H9 (cell line): ENCODE data around the gene ZNF175. TPM values are rescaled to one million over a fixed set of nuclear protein-coding genes. Genes with fewer than 3 reads are reported as not detected.

Source experiments
- DNase-seq: peaks from one replicate; pipeline ENCODE4 v3.0.0-alpha.2; 2017
- H2AFZ ChIP-seq: one replicate; pipeline ENCODE4 v1.6.1; 2013; ENCODE audit warnings: mild to moderate bottlenecking, low read length, control low read depth, moderate library complexity
- H2AK5ac ChIP-seq: 2 replicates; pipeline ENCODE4 v1.6.1; 2013; ENCODE audit warnings: low read length, control low read depth, mixed read lengths; ENCODE audit not compliant: insufficient read length
- H2BK120ac ChIP-seq: one replicate; pipeline ENCODE4 v1.6.1; 2013; ENCODE audit warnings: low read depth, mild to moderate bottlenecking, low read length, control low read depth, inconsistent platforms; ENCODE audit not compliant: poor library complexity, severe bottlenecking
- H2BK12ac ChIP-seq: 2 replicates; pipeline ENCODE4 v1.6.1; 2013; ENCODE audit warnings: low read length, control low read depth, mixed read lengths, low read depth; ENCODE audit not compliant: insufficient read length
- H2BK15ac ChIP-seq: 2 replicates; pipeline ENCODE4 v1.6.1; 2013; ENCODE audit warnings: low read depth, low read length, control low read depth
- H2BK20ac ChIP-seq: one replicate; pipeline ENCODE4 v1.6.1; 2013; ENCODE audit warnings: low read depth, mild to moderate bottlenecking, low read length, control low read depth, inconsistent platforms; ENCODE audit not compliant: poor library complexity, severe bottlenecking
- H2BK5ac ChIP-seq: 2 replicates; pipeline ENCODE4 v1.6.1; 2013; ENCODE audit warnings: low read length, control low read depth, mixed read lengths; ENCODE audit not compliant: insufficient read length
- H3K14ac ChIP-seq: 2 replicates; pipeline ENCODE4 v1.6.1; 2013; ENCODE audit warnings: low read length, control low read depth; ENCODE audit not compliant: insufficient read depth
- H3K18ac ChIP-seq: 2 replicates; pipeline ENCODE4 v1.6.1; 2013; ENCODE audit warnings: low read depth, mild to moderate bottlenecking, mixed read lengths, low read length, control low read depth; ENCODE audit not compliant: insufficient read length
- H3K23ac ChIP-seq: 2 replicates; pipeline ENCODE4 v1.6.1; 2013; ENCODE audit warnings: low read length, control low read depth, mixed read lengths, low read depth; ENCODE audit not compliant: insufficient read length
- H3K23me2 ChIP-seq: 2 replicates; pipeline ENCODE4 v1.6.1; 2013; ENCODE audit warnings: low read depth, mild to moderate bottlenecking, mixed read lengths, low read length, control low read depth; ENCODE audit not compliant: insufficient read length, poor library complexity, severe bottlenecking
- H3K27ac ChIP-seq: 2 replicates; pipeline ENCODE4 v1.5.1; 2013; ENCODE audit warnings: low read length, control low read depth, mixed read lengths, low read depth; ENCODE audit not compliant: insufficient read length
- H3K27me3 ChIP-seq: 2 replicates; pipeline ENCODE4 v1.6.1; 2013; ENCODE audit warnings: low read length, control low read depth, inconsistent platforms; ENCODE audit not compliant: insufficient read depth
- H3K4ac ChIP-seq: 2 replicates; pipeline ENCODE4 v1.6.1; 2013; ENCODE audit warnings: low read depth, mild to moderate bottlenecking, control low read depth, inconsistent platforms, low read length, moderate library complexity
- H3K4me1 ChIP-seq: 2 replicates; pipeline ENCODE4 v1.6.1; 2013; ENCODE audit warnings: low read length, control low read depth, inconsistent platforms; ENCODE audit not compliant: insufficient read depth
- H3K4me2 ChIP-seq: 2 replicates; pipeline ENCODE4 v1.6.1; 2013; ENCODE audit warnings: low read length, control low read depth, mixed read lengths; ENCODE audit not compliant: insufficient read length, insufficient read depth
- H3K56ac ChIP-seq: 2 replicates; pipeline ENCODE4 v1.6.1; 2013; ENCODE audit warnings: low read depth, mild to moderate bottlenecking, mixed read lengths, low read length, control low read depth; ENCODE audit not compliant: insufficient read length
- H3K79me1 ChIP-seq: 2 replicates; pipeline ENCODE4 v1.6.1; 2013; ENCODE audit warnings: low read depth, mild to moderate bottlenecking, moderate library complexity, low read length, control low read depth, inconsistent platforms; ENCODE audit not compliant: insufficient read depth, poor library complexity, severe bottlenecking
- H3K79me2 ChIP-seq: 2 replicates; pipeline ENCODE4 v1.6.1; 2013; ENCODE audit warnings: low read length, control low read depth, inconsistent platforms; ENCODE audit not compliant: insufficient read depth
- H3K9ac ChIP-seq: 2 replicates; pipeline ENCODE4 v1.6.1; 2013; ENCODE audit warnings: low read length, control low read depth, mixed read lengths; ENCODE audit not compliant: insufficient read length; ENCODE audit errors: extremely low read depth
- H3K9me3 ChIP-seq: one replicate; pipeline ENCODE4 v1.6.1; 2013; ENCODE audit warnings: low read depth, low read length, inconsistent platforms; ENCODE audit not compliant: control insufficient read depth
- H3T11ph ChIP-seq: one replicate; pipeline ENCODE4 v1.6.1; 2013; ENCODE audit warnings: mild to moderate bottlenecking, low read length, control low read depth, inconsistent platforms
- H4K20me1 ChIP-seq: one replicate; pipeline ENCODE4 v1.6.1; 2013; ENCODE audit not compliant: control insufficient read depth, insufficient read length, insufficient read depth
- H4K5ac ChIP-seq: 2 replicates; pipeline ENCODE4 v1.6.1; 2013; ENCODE audit warnings: low read depth, mild to moderate bottlenecking, mixed read lengths, low read length, control low read depth; ENCODE audit not compliant: insufficient read length
- H4K8ac ChIP-seq: replicated peaks from 2 replicates; pipeline ENCODE4 v1.6.1; 2013; ENCODE audit warnings: low read length, control low read depth, mixed read lengths, low read depth; ENCODE audit not compliant: insufficient read length
- H4K91ac ChIP-seq: 2 replicates; pipeline ENCODE4 v1.6.1; 2013; ENCODE audit warnings: low read depth, mild to moderate bottlenecking, moderate library complexity, mixed read lengths, low read length, control low read depth; ENCODE audit not compliant: insufficient read length
- H3K27ac Mint-ChIP-seq, 3 experiments: 2 replicates in 2 of 3; 3 replicates in 1 of 3; pipeline ENCODE4 v1.8.0; 2020 to 2021; ENCODE audit warnings: mixed read lengths in 3 of 3, mild to moderate bottlenecking in 1 of 3, moderate library complexity in 1 of 3
- H3K27me3 Mint-ChIP-seq: 2 replicates; pipeline ENCODE4 v1.8.0; 2021; ENCODE audit warnings: low read depth, mild to moderate bottlenecking, moderate library complexity, mixed read lengths
- H3K36me3 Mint-ChIP-seq, 3 experiments: 2 replicates in 2 of 3; 3 replicates in 1 of 3; pipeline ENCODE4 v1.8.0; 2020 to 2021; ENCODE audit warnings: low read depth in 3 of 3, mixed read lengths in 3 of 3; ENCODE audit not compliant: insufficient read depth in 1 of 3
- H3K4me1 Mint-ChIP-seq, 2 experiments: 2 replicates each; pipeline ENCODE4 v1.8.0; 2020; ENCODE audit warnings: mixed read lengths in 2 of 2
- H3K4me3 Mint-ChIP-seq, 2 experiments: 2 replicates in 1 of 2; 3 replicates in 1 of 2; pipeline ENCODE4 v1.8.0; 2020 to 2021; ENCODE audit warnings: mild to moderate bottlenecking in 2 of 2, mixed read lengths in 2 of 2, moderate library complexity in 1 of 2
- H3K9me3 Mint-ChIP-seq, 2 experiments: 2 replicates in 1 of 2; 3 replicates in 1 of 2; pipeline ENCODE4 v1.8.0; 2020; ENCODE audit warnings: mild to moderate bottlenecking in 2 of 2, mixed read lengths in 2 of 2, moderate library complexity in 1 of 2
- WGBS: extraction: QIAGEN DNeasy Blood & Tissue Kit; methylation state at CpG from one replicate; pipeline ENCODE4 v1.1.7; 2013; ENCODE audit warnings: missing lambda C conversion rate, low lambda C conversion rate, mixed read lengths; ENCODE audit not compliant: insufficient read length; ENCODE audit errors: extremely low coverage; 5-methylcytosine and 5-hydroxymethylcytosine counted together
- total RNA-seq: library from RNA; stranded (reverse); gene quantifications from 2 replicates; pipeline ENCODE4 v1.2.1, GENCODE V29; 2021
- TF ChIP-seq, protein P1 (sequence below): fragments of 200-600 bp; sonication (generic); conservative IDR thresholded peaks from 3 replicates; pipeline ENCODE4 v1.8.0; 2021; ENCODE audit warnings: antibody characterized with exemption, mild to moderate bottlenecking

ZNF175 gene
- total RNA-seq, 1 experiment from 2014 or later: 10.7 TPM

DNA sequence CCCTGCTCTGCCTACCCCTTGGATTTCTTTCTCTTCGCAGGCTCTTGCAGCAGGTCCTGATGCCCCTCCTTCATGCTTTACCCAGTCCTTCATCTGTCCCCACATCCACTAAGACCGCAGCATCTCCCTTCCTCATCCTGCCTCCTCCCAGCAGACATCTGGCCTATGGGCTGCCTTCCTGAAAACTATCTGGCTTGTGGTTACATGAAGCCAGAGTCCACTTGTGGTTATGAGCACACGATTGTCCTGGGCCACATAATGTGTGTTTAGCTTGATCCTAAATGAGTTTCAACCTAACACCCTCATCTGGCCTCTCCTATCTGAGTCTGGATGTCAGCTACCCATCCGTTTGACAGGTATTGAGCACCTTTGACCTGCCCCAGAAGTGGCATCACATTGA, 5.5 kb upstream of the ZNF175 start:
- Mint-ChIP-seq H3K9me3 (peaks cover 6 to 60% of the 10 kb centered on the region in 2 experiments), H3K27me3 (peaks cover 61% of the 10 kb centered on the region), H3K27ac (no peak overlapping the region), H3K4me1 (0 out of 4 replicates have a peak, but pooled peaks cover 0 to 2% of the 10 kb centered on the region in 2 experiments), H3K4me3 (no peak overlapping the region; a peak in 1 of 5 replicates), H3K36me3 (no peaks in the 10 kb centered on the region; a peak in 1 of 7 replicates)
- no peak overlapping the region for H2BK15ac ChIP-seq
- H3K9me3 ChIP-seq: no peaks in the 10 kb centered on the region
- H2BK20ac ChIP-seq: no peak overlapping the region
- H3T11ph ChIP-seq: no peak overlapping the region
- H3K23ac ChIP-seq: no peak overlapping the region
- H2AFZ ChIP-seq: no peak overlapping the region
- no peaks in the 10 kb centered on the region for H3K79me1 ChIP-seq
- no peaks in the 10 kb centered on the region for H3K79me2 ChIP-seq
- no peaks in the 10 kb centered on the region for H4K20me1 ChIP-seq
- H3K56ac ChIP-seq: no peak overlapping the region
- no peak overlapping the region for H3K18ac ChIP-seq
- no peak overlapping the region for H4K8ac ChIP-seq
- no peak overlapping the region for H4K5ac ChIP-seq
- no CpG with 5 or more reads among the region's 4 CpGs for WGBS
- DNase-seq: no peak
- no peak overlapping the region for H3K4ac ChIP-seq
- no peaks in the 10 kb centered on the region for H3K4me1 ChIP-seq
- no peak overlapping the region for H2BK12ac ChIP-seq
- no peak overlapping the region for H3K14ac ChIP-seq
- H3K4me2 ChIP-seq: no peak overlapping the region
- no peak overlapping the region for H3K9ac ChIP-seq
- no peak overlapping the region for H3K27ac ChIP-seq
- no peak overlapping the region for H2AK5ac ChIP-seq
- H3K27me3 ChIP-seq: no peaks in the 10 kb centered on the region
- H2BK5ac ChIP-seq: no peak overlapping the region
- H3K23me2 ChIP-seq: no peaks in the 10 kb centered on the region
- no peak overlapping the region for H2BK120ac ChIP-seq
- H4K91ac ChIP-seq: no peak overlapping the region
- TF ChIP-seq, protein P1, sequence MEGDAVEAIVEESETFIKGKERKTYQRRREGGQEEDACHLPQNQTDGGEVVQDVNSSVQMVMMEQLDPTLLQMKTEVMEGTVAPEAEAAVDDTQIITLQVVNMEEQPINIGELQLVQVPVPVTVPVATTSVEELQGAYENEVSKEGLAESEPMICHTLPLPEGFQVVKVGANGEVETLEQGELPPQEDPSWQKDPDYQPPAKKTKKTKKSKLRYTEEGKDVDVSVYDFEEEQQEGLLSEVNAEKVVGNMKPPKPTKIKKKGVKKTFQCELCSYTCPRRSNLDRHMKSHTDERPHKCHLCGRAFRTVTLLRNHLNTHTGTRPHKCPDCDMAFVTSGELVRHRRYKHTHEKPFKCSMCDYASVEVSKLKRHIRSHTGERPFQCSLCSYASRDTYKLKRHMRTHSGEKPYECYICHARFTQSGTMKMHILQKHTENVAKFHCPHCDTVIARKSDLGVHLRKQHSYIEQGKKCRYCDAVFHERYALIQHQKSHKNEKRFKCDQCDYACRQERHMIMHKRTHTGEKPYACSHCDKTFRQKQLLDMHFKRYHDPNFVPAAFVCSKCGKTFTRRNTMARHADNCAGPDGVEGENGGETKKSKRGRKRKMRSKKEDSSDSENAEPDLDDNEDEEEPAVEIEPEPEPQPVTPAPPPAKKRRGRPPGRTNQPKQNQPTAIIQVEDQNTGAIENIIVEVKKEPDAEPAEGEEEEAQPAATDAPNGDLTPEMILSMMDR: no peak
